ENCODE results near the gene CHIT1. TPM values are rescaled to one million over a fixed set of nuclear protein-coding genes. Genes with fewer than 3 reads are reported as not detected.
A peak's percentile ranks its signal among the peaks of the same experiment; 100 is the strongest.

The CHIT1 gene
- not detected in 2 replicates for polyA plus RNA-seq (2012; rRNA removed)
- polyA plus RNA-seq (2012; cell fraction: cytosol; rRNA removed): not detected in 2 replicates
- 0.01 TPM in 2 replicates for polyA plus RNA-seq (2012; cell fraction: nucleus; rRNA removed)

DNA sequence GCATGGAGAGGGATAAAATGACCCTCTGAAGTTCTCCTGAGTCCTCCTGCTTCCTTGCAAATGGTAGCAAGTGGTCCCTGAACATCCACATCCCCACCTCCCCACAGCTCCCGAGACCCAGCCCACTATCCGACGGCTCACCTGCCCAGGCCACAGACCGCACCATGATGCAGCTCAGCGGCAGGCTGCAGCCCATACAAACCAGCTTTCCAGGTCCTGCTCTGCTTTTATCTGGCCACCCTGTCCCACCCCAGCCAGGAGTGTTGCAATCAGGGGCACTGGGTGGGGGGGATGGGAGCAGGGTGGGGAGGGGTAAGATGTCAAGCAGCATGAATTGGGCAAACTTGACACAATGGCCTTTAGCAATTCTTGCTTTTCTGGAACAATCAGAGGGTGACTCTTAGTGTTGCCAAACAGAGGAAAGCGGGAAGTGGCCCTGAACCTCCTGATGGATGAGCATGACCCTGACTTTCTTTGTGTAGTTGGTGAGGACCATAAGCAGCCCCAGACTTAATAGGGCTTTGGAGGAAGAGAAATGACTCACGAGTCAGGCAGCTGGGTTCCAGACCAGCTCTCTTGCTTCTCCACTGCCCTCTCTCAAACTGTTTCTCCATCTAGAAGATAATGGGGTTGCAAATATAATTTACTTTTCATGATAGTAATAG is at the start of gene CHIT1:
TSS of gene CHIT1 (minus strand) at position 203 of the 665 bp plus-strand sequence. CDS start at position 166, 37 bp downstream.
- no peak within 1 kb of the TSS for H3K9ac ChIP-seq
- H3K9me2 ChIP-seq: no peaks in the 10 kb centered on the region
- H4K20me1 ChIP-seq (ENCODE audit: insufficient read depth): no peaks in the 10 kb centered on the region
- H3F3A ChIP-seq (replicated peaks; ENCODE audit: insufficient read depth): no peaks in the 10 kb centered on the region
- POLR2A ChIA-PET: no interaction called here
- no peak within 1 kb of the TSS for H3K27ac ChIP-seq (ENCODE audit: low read depth in 2 of 2, low read length in 1 of 2)
- no peaks in the 10 kb centered on the region for H3K79me2 ChIP-seq (ENCODE audit: insufficient read depth)
- DNase-seq: no peak
- no peaks in the 10 kb centered on the region for H3K9me3 ChIP-seq
- 64% methylated on average over 6 of the region's 7 CpGs for WGBS (ENCODE audit: low lambda C conversion rate)
- H3K4me1 ChIP-seq (ENCODE audit: control insufficient read depth in 1 of 2, insufficient read depth in 2 of 2, low read depth in 1 of 2, low read length in 1 of 2): no peaks in the 10 kb centered on the region
- H2AFZ ChIP-seq (ENCODE audit: low read depth): no peak within 1 kb of the TSS
- CTCF ChIA-PET: interaction anchor here (0.9 to 1.7 kb wide), 2 partner anchors 13 to 190 kb away, joined by 3 to 4 read pairs; no protein-coding TSS in a partner anchor
- H3K27me3 ChIP-seq (ENCODE audit: insufficient read depth): peaks cover 38% of the 10 kb centered on the region
- H3K4me3 ChIP-seq (ENCODE audit: low read depth in 2 of 2, low read length in 1 of 2): no peak within 1 kb of the TSS
- H3K36me3 ChIP-seq (replicated peaks in 1 of 2; ENCODE audit: control insufficient read depth in 1 of 2, insufficient read depth in 2 of 2, low read length in 1 of 2): no peaks in the 10 kb centered on the region
- TF ChIP-seq MXI1 (IDR thresholded peaks at IDR 0.05; ENCODE audit: low read depth, low read length): no peak
- TF ChIP-seq TEAD4 (IDR thresholded peaks at IDR 0.05; ENCODE audit: borderline replicate concordance, insufficient read depth): no peak
- H3K4me2 ChIP-seq: no peak within 1 kb of the TSS

DNA sequence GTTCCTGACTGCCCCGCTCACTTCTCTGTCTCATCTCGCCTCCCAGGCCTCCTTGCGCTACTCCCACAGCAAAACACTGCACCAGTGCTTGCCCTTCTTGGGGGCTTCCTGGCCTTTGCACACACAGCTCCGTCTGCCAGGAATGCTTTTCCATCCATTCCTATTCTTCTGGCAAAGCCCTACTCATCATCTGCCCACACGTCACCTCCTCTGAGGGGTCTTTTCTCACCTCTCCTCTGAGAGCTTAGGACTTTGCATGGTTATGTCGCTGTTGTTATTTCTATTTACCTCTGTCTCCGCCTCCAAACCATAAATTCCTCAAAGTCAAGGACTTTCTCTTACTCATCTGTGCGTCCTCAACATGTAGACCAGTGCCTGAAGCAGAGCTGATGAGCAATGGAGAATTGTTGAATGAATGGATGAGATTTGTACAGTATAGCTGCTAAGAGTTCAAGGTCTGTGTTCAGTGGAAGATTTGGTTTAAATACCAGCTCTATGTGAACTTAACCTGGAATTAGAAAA is 49.5 kb upstream of the CHIT1 start:
- Histone ChIP-seq H2AFZ (ENCODE audit: low read depth) (peak overlapping the region; percentile 56; the same call in 1 of the 2 replicates), H3K9ac (no peak overlapping the region), H3K9me3 (no peaks in the 10 kb centered on the region), H3F3A (replicated peaks; ENCODE audit: insufficient read depth) (no peaks in the 10 kb centered on the region), H3K36me3 (replicated peaks in 1 of 2; ENCODE audit: control insufficient read depth in 1 of 2, insufficient read depth in 2 of 2, low read length in 1 of 2) (no peaks in the 10 kb centered on the region), H3K9me2 (no peaks in the 10 kb centered on the region), H3K79me2 (ENCODE audit: insufficient read depth) (no peaks in the 10 kb centered on the region), H3K27me3 (ENCODE audit: insufficient read depth) (no peaks in the 10 kb centered on the region), H4K20me1 (ENCODE audit: insufficient read depth) (no peaks in the 10 kb centered on the region), H3K27ac (ENCODE audit: low read depth in 2 of 2, low read length in 1 of 2) (peak overlapping the region in 1 of 2 experiments; percentile 78; a peak in 3 of 4 replicates), H3K4me1 (ENCODE audit: control insufficient read depth in 1 of 2, insufficient read depth in 2 of 2, low read depth in 1 of 2, low read length in 1 of 2) (peaks cover 0 to 28% of the 10 kb centered on the region in 2 experiments; a peak in 2 of 4 replicates), H3K4me2 (peak overlapping the region; percentile 66; the same call in 1 of the 2 replicates), H3K4me3 (ENCODE audit: low read depth in 2 of 2, low read length in 1 of 2) (no peak overlapping the region)
- TF ChIP-seq TAF1 (IDR thresholded peaks at IDR 0.05; ENCODE audit: borderline replicate concordance, low read depth, low read length): no peak
- TF ChIP-seq, protein P1, sequence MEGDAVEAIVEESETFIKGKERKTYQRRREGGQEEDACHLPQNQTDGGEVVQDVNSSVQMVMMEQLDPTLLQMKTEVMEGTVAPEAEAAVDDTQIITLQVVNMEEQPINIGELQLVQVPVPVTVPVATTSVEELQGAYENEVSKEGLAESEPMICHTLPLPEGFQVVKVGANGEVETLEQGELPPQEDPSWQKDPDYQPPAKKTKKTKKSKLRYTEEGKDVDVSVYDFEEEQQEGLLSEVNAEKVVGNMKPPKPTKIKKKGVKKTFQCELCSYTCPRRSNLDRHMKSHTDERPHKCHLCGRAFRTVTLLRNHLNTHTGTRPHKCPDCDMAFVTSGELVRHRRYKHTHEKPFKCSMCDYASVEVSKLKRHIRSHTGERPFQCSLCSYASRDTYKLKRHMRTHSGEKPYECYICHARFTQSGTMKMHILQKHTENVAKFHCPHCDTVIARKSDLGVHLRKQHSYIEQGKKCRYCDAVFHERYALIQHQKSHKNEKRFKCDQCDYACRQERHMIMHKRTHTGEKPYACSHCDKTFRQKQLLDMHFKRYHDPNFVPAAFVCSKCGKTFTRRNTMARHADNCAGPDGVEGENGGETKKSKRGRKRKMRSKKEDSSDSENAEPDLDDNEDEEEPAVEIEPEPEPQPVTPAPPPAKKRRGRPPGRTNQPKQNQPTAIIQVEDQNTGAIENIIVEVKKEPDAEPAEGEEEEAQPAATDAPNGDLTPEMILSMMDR (IDR thresholded peaks at IDR 0.05): no peak
- TF ChIP-seq SMC3 (IDR thresholded peaks at IDR 0.05; ENCODE audit: low read depth, low read length): no peak
- TF ChIP-seq FOXJ3 (CRISPR knock-in tag; IDR thresholded peaks at IDR 0.05): no peak
- TF ChIP-seq, protein P2, sequence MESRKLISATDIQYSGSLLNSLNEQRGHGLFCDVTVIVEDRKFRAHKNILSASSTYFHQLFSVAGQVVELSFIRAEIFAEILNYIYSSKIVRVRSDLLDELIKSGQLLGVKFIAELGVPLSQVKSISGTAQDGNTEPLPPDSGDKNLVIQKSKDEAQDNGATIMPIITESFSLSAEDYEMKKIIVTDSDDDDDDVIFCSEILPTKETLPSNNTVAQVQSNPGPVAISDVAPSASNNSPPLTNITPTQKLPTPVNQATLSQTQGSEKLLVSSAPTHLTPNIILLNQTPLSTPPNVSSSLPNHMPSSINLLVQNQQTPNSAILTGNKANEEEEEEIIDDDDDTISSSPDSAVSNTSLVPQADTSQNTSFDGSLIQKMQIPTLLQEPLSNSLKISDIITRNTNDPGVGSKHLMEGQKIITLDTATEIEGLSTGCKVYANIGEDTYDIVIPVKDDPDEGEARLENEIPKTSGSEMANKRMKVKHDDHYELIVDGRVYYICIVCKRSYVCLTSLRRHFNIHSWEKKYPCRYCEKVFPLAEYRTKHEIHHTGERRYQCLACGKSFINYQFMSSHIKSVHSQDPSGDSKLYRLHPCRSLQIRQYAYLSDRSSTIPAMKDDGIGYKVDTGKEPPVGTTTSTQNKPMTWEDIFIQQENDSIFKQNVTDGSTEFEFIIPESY (IDR thresholded peaks at IDR 0.05; ENCODE audit: borderline replicate concordance, low read depth): no peak
- no peak for TF ChIP-seq RXRA (IDR thresholded peaks at IDR 0.05; ENCODE audit: borderline replicate concordance, low read depth)
- TF ChIP-seq, protein P3, sequence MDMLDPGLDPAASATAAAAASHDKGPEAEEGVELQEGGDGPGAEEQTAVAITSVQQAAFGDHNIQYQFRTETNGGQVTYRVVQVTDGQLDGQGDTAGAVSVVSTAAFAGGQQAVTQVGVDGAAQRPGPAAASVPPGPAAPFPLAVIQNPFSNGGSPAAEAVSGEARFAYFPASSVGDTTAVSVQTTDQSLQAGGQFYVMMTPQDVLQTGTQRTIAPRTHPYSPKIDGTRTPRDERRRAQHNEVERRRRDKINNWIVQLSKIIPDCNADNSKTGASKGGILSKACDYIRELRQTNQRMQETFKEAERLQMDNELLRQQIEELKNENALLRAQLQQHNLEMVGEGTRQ (IDR thresholded peaks at IDR 0.05; ENCODE audit: borderline replicate concordance, low read depth, low read length): no peak
- TF ChIP-seq, protein P4, sequence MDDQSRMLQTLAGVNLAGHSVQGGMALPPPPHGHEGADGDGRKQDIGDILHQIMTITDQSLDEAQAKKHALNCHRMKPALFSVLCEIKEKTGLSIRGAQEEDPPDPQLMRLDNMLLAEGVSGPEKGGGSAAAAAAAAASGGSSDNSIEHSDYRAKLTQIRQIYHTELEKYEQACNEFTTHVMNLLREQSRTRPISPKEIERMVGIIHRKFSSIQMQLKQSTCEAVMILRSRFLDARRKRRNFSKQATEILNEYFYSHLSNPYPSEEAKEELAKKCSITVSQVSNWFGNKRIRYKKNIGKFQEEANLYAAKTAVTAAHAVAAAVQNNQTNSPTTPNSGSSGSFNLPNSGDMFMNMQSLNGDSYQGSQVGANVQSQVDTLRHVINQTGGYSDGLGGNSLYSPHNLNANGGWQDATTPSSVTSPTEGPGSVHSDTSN (IDR thresholded peaks at IDR 0.05): no peak
- TF ChIP-seq TCF12 (IDR thresholded peaks at IDR 0.05): no peak
- no peak for TF ChIP-seq FOSL2 (IDR thresholded peaks at IDR 0.05; ENCODE audit: borderline replicate concordance, low read depth)
- no peak for TF ChIP-seq FOXM1 (IDR thresholded peaks at IDR 0.05; ENCODE audit: low read depth)
- WGBS (ENCODE audit: low lambda C conversion rate): 75% methylated on average over 8 of the region's 8 CpGs
- no peak for DNase-seq
- POLR2A ChIA-PET: interaction anchor here (1.3 to 2.8 kb wide), 2 partner anchors 27 to 48 kb away, joined by 6 to 14 read pairs; no protein-coding TSS in a partner anchor
- CTCF ChIA-PET: interaction anchor here (0.5 to 31.2 kb wide), 9 partner anchors 10 to 226 kb away, joined by 3 to 817 read pairs (median 22); partner anchors contain the start of genes BTG2 and FMOD
